Measurements from ENCODE around the gene MSI2.

GRCh38 chr17:57290981-57291380 lies 34.7 kb downstream of the MSI2 start:
- TF ChIP-seq EZH2phosphoT487 (IDR thresholded peaks at IDR 0.05; ENCODE audit: unreplicated experiment) = no peak
- TF ChIP-seq, protein P1, sequence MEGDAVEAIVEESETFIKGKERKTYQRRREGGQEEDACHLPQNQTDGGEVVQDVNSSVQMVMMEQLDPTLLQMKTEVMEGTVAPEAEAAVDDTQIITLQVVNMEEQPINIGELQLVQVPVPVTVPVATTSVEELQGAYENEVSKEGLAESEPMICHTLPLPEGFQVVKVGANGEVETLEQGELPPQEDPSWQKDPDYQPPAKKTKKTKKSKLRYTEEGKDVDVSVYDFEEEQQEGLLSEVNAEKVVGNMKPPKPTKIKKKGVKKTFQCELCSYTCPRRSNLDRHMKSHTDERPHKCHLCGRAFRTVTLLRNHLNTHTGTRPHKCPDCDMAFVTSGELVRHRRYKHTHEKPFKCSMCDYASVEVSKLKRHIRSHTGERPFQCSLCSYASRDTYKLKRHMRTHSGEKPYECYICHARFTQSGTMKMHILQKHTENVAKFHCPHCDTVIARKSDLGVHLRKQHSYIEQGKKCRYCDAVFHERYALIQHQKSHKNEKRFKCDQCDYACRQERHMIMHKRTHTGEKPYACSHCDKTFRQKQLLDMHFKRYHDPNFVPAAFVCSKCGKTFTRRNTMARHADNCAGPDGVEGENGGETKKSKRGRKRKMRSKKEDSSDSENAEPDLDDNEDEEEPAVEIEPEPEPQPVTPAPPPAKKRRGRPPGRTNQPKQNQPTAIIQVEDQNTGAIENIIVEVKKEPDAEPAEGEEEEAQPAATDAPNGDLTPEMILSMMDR (conservative IDR thresholded peaks at IDR 0.05; ENCODE audit: low read depth in 2 of 2) = no peak
- no peak for TF ChIP-seq POLR2AphosphoS5 (IDR thresholded peaks at IDR 0.05; ENCODE audit: low read depth)
- no peak for TF ChIP-seq REST (IDR thresholded peaks at IDR 0.05; ENCODE audit: unreplicated experiment)
- TF ChIP-seq CREB1 (CRISPR knock-in tag; IDR thresholded peaks at IDR 0.05; ENCODE audit: low read depth) = no peak
- no peak for TF ChIP-seq EZH2 (IDR thresholded peaks at IDR 0.05; ENCODE audit: low read depth, unreplicated experiment)
- no peak for TF ChIP-seq ETS1 (IDR thresholded peaks at IDR 0.05)
- no peak for TF ChIP-seq STAT1 (IDR thresholded peaks at IDR 0.05; ENCODE audit: unreplicated experiment)
- no peak for TF ChIP-seq ZNF114 (CRISPR knock-in tag; IDR thresholded peaks at IDR 0.05)

Measured in GM23338 (cell line).